Large intestine (tissue), 3 donors: ENCODE data around the gene TSKS. TPM values are rescaled to one million over a fixed set of nuclear protein-coding genes. Genes with fewer than 3 reads are reported as not detected.

Experiments
- DNase-seq, 2 donors: peaks; one replicate each; pipeline versions ENCODE4 v3.0.0 to v3.0.0-alpha.2; 2013
- H3K27ac ChIP-seq: one replicate; pipeline ENCODE4 v1.5.1; 2013; ENCODE audit warnings: low read length
- H3K27me3 ChIP-seq: 2 replicates; pipeline ENCODE4 v1.6.1; 2013; ENCODE audit warnings: low read length; ENCODE audit not compliant: control insufficient read depth, insufficient read depth
- H3K36me3 ChIP-seq: 2 replicates; pipeline ENCODE4 v1.6.1; 2013; ENCODE audit warnings: low read length; ENCODE audit not compliant: control insufficient read depth, insufficient read depth
- H3K4me1 ChIP-seq: one replicate; pipeline ENCODE4 v1.6.1; 2013; ENCODE audit warnings: low read length; ENCODE audit not compliant: control insufficient read depth, insufficient read depth
- H3K4me3 ChIP-seq: one replicate; pipeline ENCODE4 v1.5.1; 2013; ENCODE audit warnings: low read length
- H3K9me3 ChIP-seq: one replicate; pipeline ENCODE4 v1.6.1; 2013; ENCODE audit warnings: mild to moderate bottlenecking, low read depth, low read length, moderate library complexity; ENCODE audit not compliant: control insufficient read depth
- WGBS: methylation state at CpG from one replicate; pipeline ENCODE4 v1.1.5; 2013; ENCODE audit warnings: low lambda C conversion rate; ENCODE audit not compliant: insufficient coverage; 5-methylcytosine and 5-hydroxymethylcytosine counted together
- polyA plus RNA-seq: library from polyadenylated mRNA; unstranded; fragments of 120-200 nt; gene quantifications from one replicate; pipeline ENCODE4 v1.2.1, GENCODE V29; 2013

The TSKS gene
- polyA plus RNA-seq, 1 donor: 0.15 TPM

GRCh38 chr19:49718511-49718910, 44.6 kb downstream of the TSKS start:
- Histone ChIP-seq H3K27me3 (no peaks in the 10 kb centered on the region), H3K4me1 (no peaks in the 10 kb centered on the region), H3K36me3 (no peaks in the 10 kb centered on the region), H3K9me3 (no peaks in the 10 kb centered on the region), H3K27ac (no peak overlapping the region), H3K4me3 (no peak overlapping the region)
- WGBS: no CpG with 5 or more reads among the region's 8 CpGs
- no peak for DNase-seq

DNA sequence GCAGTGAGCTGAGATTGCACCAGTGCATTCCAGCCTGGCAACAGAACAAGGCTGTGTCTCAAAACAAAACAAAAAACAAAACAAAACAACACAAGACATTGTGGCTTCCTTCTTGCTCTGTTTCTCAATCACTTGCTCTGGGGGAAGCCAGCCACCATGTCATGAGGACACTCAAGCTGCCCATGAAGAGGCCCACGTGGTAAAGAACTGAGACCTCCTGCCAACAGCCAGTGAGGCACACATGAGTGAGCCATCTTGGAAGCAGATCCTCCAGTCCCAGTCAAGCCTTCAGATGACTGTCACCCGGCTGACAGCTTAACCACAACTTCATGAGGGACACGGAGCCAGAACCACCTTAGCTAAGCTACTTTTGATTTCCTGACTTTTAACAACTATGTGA, 47.0 kb downstream of the TSKS start:
- no peaks in the 10 kb centered on the region for H3K27me3 ChIP-seq
- no peaks in the 10 kb centered on the region for H3K9me3 ChIP-seq

DNA sequence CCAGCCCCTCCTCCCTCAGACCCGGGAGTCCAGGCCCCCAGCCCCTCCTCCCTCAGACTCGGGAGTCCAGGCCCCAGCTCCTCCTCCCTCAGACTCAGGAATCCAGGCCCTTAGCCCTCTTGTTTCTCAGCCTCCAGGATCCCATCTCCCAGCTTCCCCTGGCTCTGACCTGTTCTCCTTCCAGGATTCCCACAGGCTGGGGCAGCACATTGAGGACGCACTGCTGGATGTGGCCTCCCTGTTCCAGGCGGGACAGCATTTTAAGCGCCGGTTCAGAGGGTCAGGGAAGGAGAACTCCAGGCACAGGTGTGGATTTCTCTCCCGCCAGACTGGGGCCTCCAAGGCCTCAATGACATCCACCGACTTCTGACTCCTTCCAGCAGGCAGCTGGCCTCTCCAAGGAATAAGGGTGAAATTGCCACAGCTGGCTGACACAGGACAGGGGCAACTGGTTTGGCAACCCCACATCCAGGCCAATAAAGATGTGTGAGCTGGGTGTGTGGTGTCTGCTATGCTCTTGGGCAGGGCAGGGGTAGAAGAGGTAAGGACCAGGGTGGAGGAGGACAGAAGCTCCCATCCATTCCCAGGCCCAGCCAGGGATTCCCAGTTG, 49.8 kb downstream of the TSKS start:
- no CpG with 5 or more reads among the region's 8 CpGs for WGBS
- no peaks in the 10 kb centered on the region for H3K9me3 ChIP-seq
- H3K27me3 ChIP-seq: no peaks in the 10 kb centered on the region
- no peak overlapping the region for H3K27ac ChIP-seq
- H3K4me3 ChIP-seq: no peak overlapping the region
- no peaks in the 10 kb centered on the region for H3K36me3 ChIP-seq
- H3K4me1 ChIP-seq: no peaks in the 10 kb centered on the region
- no peak for DNase-seq

More for the DNA sequence above, 47.0 kb downstream of the TSKS start:
- Histone ChIP-seq H3K36me3 (no peaks in the 10 kb centered on the region), H3K27ac (no peak overlapping the region), H3K4me1 (no peaks in the 10 kb centered on the region), H3K4me3 (no peak overlapping the region)
- WGBS: no CpG with 5 or more reads among the region's 3 CpGs
- no peak for DNase-seq

DNA sequence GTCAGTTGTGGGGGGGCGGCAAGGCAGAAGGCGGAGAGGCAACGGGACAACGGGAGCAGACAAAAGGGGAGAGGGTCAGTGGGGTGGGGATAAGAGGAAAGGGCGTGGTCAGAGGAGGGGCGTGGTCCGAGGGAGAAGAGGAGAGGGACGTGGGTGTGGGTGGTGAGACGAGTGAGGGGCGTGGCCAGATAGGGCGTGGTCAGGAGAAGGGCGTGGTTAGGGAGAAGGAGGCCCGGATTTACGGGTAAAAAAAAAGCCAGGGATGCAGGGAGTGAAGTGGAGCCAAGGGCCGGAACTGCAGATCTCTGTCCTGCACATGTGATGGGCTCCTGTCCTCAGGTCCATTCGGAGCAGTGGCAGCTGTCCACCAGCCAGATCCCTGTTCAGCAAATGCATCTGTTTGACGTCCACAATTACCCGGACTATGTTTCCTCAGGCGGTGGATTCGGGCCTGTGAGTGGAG, 50.7 kb downstream of the TSKS start:
- H3K9me3 ChIP-seq: no peaks in the 10 kb centered on the region
- DNase-seq: no peak
- WGBS: 41% methylated on average over 8 of the region's 20 CpGs
- no peak overlapping the region for H3K4me3 ChIP-seq
- H3K27ac ChIP-seq: no peak overlapping the region
- H3K27me3 ChIP-seq: no peaks in the 10 kb centered on the region
- H3K36me3 ChIP-seq: no peaks in the 10 kb centered on the region
- H3K4me1 ChIP-seq: no peaks in the 10 kb centered on the region

DNA sequence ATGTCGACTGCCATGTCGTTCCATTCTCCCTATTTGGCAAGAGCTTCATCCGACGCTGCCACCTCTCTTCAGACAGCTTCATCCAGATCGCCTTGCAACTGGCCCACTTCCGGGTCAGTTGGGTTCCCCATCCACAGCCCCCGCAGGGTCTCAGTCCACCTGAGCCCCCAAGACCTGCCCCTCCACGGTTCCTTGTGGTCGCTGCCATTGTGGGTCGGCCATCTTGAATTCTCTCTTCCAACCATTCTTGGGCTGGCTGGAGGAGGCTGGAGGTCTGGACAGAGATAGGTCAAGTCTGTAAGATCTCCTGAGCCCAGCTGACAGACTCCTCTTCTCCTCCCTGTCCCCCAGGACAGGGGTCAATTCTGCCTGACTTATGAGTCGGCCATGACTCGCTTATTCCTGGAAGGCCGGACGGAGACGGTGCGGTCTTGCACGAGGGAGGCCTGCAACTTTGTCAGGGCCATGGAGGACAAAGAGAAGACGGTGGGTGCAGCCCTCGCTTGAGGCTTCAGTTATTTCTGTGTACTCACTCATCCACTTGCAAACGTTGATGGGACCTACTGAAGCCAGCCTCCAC, 52.6 kb downstream of the TSKS start:
- Histone ChIP-seq H3K9me3 (no peaks in the 10 kb centered on the region), H3K27ac (no peak overlapping the region), H3K36me3 (no peaks in the 10 kb centered on the region), H3K4me1 (no peaks in the 10 kb centered on the region), H3K4me3 (no peak overlapping the region), H3K27me3 (no peaks in the 10 kb centered on the region)
- no CpG with 5 or more reads among the region's 20 CpGs for WGBS
- no peak for DNase-seq

DNA sequence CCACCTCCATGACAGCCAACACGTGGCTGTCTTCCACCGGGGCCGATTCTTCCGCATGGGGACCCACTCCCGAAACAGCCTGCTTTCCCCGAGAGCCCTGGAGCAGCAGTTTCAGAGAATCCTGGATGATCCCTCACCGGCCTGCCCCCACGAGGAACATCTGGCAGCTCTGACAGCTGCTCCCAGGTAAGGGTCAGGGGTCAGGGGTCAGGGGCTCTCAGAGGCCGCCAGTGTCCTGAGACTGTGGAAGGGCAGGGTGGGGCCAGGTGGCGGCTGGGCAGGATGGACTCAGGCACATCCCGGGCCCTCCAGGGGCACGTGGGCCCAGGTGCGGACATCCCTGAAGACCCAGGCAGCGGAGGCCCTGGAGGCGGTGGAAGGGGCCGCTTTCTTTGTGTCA, 57.2 kb downstream of the TSKS start:
- Histone ChIP-seq H3K36me3 (no peaks in the 10 kb centered on the region), H3K4me3 (no peak overlapping the region), H3K4me1 (no peaks in the 10 kb centered on the region), H3K27ac (no peak overlapping the region), H3K9me3 (no peaks in the 10 kb centered on the region), H3K27me3 (peaks cover 7% of the 10 kb centered on the region)
- WGBS: no CpG with 5 or more reads among the region's 16 CpGs
- no peak for DNase-seq

GRCh38 chr19:49704888-49705642, 58.0 kb downstream of the TSKS start:
- 96% methylated on average over 4 of the region's 22 CpGs for WGBS
- Histone ChIP-seq H3K4me1 (no peaks in the 10 kb centered on the region), H3K27ac (no peak overlapping the region), H3K9me3 (no peaks in the 10 kb centered on the region), H3K36me3 (no peaks in the 10 kb centered on the region), H3K4me3 (no peak overlapping the region), H3K27me3 (peaks cover 15% of the 10 kb centered on the region)
- DNase-seq: no peak

DNA sequence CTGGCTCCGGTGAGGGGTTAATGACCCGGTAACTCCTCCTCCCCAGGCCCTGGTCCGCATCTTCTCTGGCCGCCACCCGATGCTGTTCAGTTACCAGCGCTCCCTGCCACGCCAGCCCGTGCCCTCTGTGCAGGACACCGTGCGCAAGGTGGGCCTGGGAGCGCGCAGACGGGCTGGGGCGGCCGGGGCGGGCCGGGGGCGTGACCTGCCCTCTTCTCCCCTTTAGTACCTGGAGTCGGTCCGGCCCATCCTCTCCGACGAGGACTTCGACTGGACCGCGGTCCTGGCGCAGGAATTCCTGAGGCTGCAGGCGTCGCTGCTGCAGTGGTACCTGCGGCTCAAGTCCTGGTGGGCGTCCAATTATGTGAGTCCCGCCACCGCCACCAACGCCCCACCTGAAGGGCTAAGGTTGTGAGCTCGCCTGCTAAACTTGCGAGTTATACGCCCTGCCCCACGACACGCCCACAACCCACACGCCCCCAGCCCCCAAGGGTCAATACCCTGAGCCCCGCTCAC, 61.8 kb downstream of the TSKS start:
- Histone ChIP-seq H3K27me3 (peaks cover 17% of the 10 kb centered on the region), H3K9me3 (no peaks in the 10 kb centered on the region), H3K4me1 (no peaks in the 10 kb centered on the region), H3K4me3 (no peak overlapping the region), H3K27ac (no peak overlapping the region), H3K36me3 (no peaks in the 10 kb centered on the region)
- 40% methylated on average over 1 of the region's 40 CpGs for WGBS
- DNase-seq: no peak

DNA sequence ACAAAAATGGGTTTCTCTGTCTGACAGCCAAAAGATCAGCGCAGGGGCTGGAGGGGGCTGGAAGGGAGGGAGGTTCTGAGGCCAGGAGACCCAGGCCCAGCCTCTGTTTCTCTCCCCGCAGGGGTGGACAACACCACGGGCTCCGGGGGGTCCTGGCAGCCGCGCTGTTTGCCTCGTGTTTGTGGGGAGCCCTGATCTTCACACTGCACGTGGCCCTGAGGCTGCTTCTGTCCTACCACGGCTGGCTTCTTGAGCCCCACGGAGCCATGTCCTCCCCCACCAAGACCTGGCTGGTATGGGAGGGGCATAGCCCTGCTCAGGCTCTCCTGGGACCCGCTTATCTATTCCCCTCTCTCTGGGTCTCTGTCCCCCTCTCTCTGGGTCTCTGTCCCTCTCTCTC, 62.5 kb downstream of the TSKS start:
- no peak overlapping the region for H3K27ac ChIP-seq
- peaks cover 17% of the 10 kb centered on the region for H3K27me3 ChIP-seq
- no peaks in the 10 kb centered on the region for H3K4me1 ChIP-seq
- no peaks in the 10 kb centered on the region for H3K36me3 ChIP-seq
- no peak overlapping the region for H3K4me3 ChIP-seq
- DNase-seq: no peak
- H3K9me3 ChIP-seq: no peaks in the 10 kb centered on the region
- no CpG with 5 or more reads among the region's 11 CpGs for WGBS

DNA sequence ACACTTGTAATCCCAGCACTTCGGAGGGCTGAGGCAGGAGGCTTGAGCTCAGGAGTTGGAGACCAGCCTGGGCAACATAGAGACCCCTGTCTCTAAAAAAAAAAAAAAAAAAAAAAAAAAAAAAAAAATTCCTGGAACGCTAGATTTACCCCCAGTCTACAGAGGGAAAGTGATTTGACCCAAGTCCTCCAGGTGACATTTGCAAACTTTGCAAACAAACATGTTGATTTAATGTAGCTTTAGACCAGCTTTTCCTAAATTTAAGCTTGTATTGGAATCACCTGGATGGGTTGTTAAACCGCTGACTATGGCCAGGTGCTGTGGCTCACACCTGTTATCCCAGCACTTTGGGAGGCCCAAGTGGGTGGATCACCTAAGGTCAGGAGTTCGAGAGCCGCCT, 63.7 kb downstream of the TSKS start:
- Histone ChIP-seq H3K4me3 (no peak overlapping the region), H3K27ac (no peak overlapping the region), H3K27me3 (peaks cover 17% of the 10 kb centered on the region), H3K4me1 (no peaks in the 10 kb centered on the region), H3K36me3 (no peaks in the 10 kb centered on the region), H3K9me3 (no peaks in the 10 kb centered on the region)
- DNase-seq: no peak
- WGBS: no CpG with 5 or more reads among the region's 5 CpGs
